KOPT-K1 (cell line): ENCODE results near the gene TBC1D5.

Source experiments
- H3K27ac ChIP-seq: fragments of 200-600 bp; sonication (generic); 2 replicates; pipeline ENCODE4 v1.5.1; 2016; ENCODE audit warnings: antibody characterized with exemption, mild to moderate bottlenecking, low read depth, low read length; ENCODE audit not compliant: poor library complexity, severe bottlenecking
- H3K36me3 ChIP-seq: fragments of 200-600 bp; sonication (generic); 2 replicates; pipeline ENCODE4 v1.5.1; 2017; ENCODE audit warnings: antibody characterized with exemption, mild to moderate bottlenecking, low read length, moderate library complexity; ENCODE audit not compliant: insufficient read depth
- H3K9me3 ChIP-seq: fragments of 200-600 bp; sonication (generic); 2 replicates; pipeline ENCODE4 v1.5.1; 2017; ENCODE audit warnings: antibody characterized with exemption, low read length, mild to moderate bottlenecking; ENCODE audit not compliant: insufficient read depth, poor library complexity, severe bottlenecking

Gene TBC1D5

GRCh38 chr3:17121336-17121735 is 621.1 kb downstream of the TBC1D5 start:
- Histone ChIP-seq H3K9me3 (peaks cover 7% of the 10 kb centered on the region), H3K36me3 (no peaks in the 10 kb centered on the region), H3K27ac (no peak overlapping the region)

- Histone ChIP-seq H3K36me3 (no peaks in the 10 kb centered on the region), H3K27ac (no peak overlapping the region), H3K9me3 (peaks cover 7% of the 10 kb centered on the region)
Measured at GRCh38 chr3:17120115-17120514, 622.3 kb downstream of the TBC1D5 start.

GRCh38 chr3:17119201-17120072 is 623.0 kb downstream of the TBC1D5 start:
- Histone ChIP-seq H3K9me3 (peaks cover 7% of the 10 kb centered on the region), H3K36me3 (no peaks in the 10 kb centered on the region), H3K27ac (no peak overlapping the region)

- Histone ChIP-seq H3K27ac (no peak overlapping the region), H3K36me3 (no peaks in the 10 kb centered on the region)
Measured at GRCh38 chr3:17118771-17119170, 623.7 kb downstream of the TBC1D5 start.

GRCh38 chr3:17116007-17116600 is 626.3 kb downstream of the TBC1D5 start:
- Histone ChIP-seq H3K27ac (no peak overlapping the region), H3K36me3 (no peaks in the 10 kb centered on the region), H3K9me3 (no peaks in the 10 kb centered on the region)

More at GRCh38 chr3:17118771-17119170, 623.7 kb downstream of the TBC1D5 start:
- H3K9me3 ChIP-seq: peaks cover 7% of the 10 kb centered on the region

- no peak overlapping the region for H3K27ac ChIP-seq
- H3K9me3 ChIP-seq: no peaks in the 10 kb centered on the region
Measured at GRCh38 chr3:17115186-17115585, 627.2 kb downstream of the TBC1D5 start.

GRCh38 chr3:17111586-17111985 is 630.8 kb downstream of the TBC1D5 start:
- no peak overlapping the region for H3K27ac ChIP-seq
- no peaks in the 10 kb centered on the region for H3K36me3 ChIP-seq

More at GRCh38 chr3:17115186-17115585, 627.2 kb downstream of the TBC1D5 start:
- H3K36me3 ChIP-seq: no peaks in the 10 kb centered on the region

GRCh38 chr3:17110660-17111396 is 631.6 kb downstream of the TBC1D5 start:
- Histone ChIP-seq H3K27ac (no peak overlapping the region), H3K9me3 (peaks cover 12% of the 10 kb centered on the region), H3K36me3 (no peaks in the 10 kb centered on the region)

More at GRCh38 chr3:17111586-17111985, 630.8 kb downstream of the TBC1D5 start:
- peaks cover 10% of the 10 kb centered on the region for H3K9me3 ChIP-seq
